ENCODE measurements around the gene MAD2L1BP. TPM values are rescaled to one million over a fixed set of nuclear protein-coding genes. Genes with fewer than 3 reads are reported as not detected.

Gene MAD2L1BP
- polyA plus RNA-seq, 1 donor: 29.5 TPM

DNA sequence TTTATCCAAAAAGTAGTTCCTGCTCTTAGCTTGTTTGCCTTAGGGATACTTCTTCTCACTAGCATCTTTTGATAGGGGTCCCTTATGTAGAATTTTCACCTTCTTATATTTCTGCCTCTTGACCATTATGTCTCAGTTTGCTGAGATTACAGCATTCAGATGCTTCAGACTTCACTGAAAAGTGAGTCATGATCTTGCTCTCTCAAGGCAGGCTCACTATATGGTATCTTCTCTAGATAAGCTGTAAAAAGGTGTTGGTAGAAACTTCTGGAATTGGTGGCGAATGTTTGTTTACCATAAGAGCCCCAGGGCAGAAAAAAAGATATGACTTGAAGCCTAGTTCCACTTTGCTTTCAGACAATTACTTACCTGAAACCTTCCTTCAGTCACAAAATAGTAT is 26.2 kb upstream of the MAD2L1BP start:
- Histone ChIP-seq H3K4me1 (ENCODE audit: control insufficient read depth, insufficient read depth, low read length) (no peaks in the 10 kb centered on the region), H3K36me3 (ENCODE audit: control insufficient read depth, insufficient read depth, low read length) (peaks cover 21% of the 10 kb centered on the region), H3K4me3 (ENCODE audit: low read length) (no peak overlapping the region), H3K27ac (ENCODE audit: low read length) (no peak overlapping the region), H3K27me3 (ENCODE audit: control insufficient read depth, insufficient read depth, low read length) (no peaks in the 10 kb centered on the region), H3K9me3 (ENCODE audit: control insufficient read depth, low read depth, low read length) (no peaks in the 10 kb centered on the region)
- no CpG with 5 or more reads among the region's 1 CpG for WGBS (ENCODE audit: insufficient coverage, low lambda C conversion rate)
- no peak for DNase-seq

- Histone ChIP-seq H3K9me3 (ENCODE audit: control insufficient read depth, low read depth, low read length) (no peaks in the 10 kb centered on the region), H3K36me3 (ENCODE audit: control insufficient read depth, insufficient read depth, low read length) (peaks cover 24% of the 10 kb centered on the region), H3K27ac (ENCODE audit: low read length) (no peak overlapping the region), H3K27me3 (ENCODE audit: control insufficient read depth, insufficient read depth, low read length) (no peaks in the 10 kb centered on the region), H3K4me1 (ENCODE audit: control insufficient read depth, insufficient read depth, low read length) (no peaks in the 10 kb centered on the region), H3K4me3 (ENCODE audit: low read length) (no peak overlapping the region)
- no peak for DNase-seq
- no CpG with 5 or more reads among the region's 5 CpGs for WGBS (ENCODE audit: insufficient coverage, low lambda C conversion rate)
Observed at GRCh38 chr6:43610431-43610830, 25.2 kb upstream of the MAD2L1BP start.

DNA sequence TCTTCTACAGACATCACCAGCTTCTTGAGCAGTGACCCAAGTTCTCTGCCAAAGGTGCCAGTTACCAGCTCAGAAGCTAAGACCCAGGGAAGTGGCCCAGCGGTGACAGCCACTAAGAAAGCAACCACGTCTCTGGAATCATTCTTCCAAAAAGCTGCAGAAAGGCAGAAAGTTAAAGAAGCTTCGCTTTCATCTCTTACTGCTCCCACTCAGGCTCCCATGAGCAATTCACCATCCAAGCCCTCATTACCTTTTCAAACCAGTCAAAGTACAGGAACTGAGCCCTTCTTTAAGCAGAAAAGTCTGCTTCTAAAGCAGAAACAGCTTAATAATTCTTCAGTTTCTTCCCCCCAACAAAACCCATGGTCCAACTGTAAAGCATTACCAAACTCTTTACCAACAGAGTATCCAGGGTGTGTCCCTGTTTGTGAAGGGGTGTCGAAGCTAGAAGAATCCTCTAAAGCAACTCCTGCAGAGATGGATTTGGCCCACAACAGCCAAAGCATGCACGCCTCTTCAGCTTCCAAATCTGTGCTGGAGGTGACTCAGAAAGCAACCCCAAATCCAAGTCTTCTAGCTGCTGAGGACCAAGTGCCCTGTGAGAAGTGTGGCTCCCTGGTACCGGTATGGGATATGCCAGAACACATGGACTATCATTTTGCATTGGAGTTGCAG is 21.8 kb upstream of the MAD2L1BP start:
- Histone ChIP-seq H3K4me3 (ENCODE audit: low read length) (no peak overlapping the region), H3K36me3 (ENCODE audit: control insufficient read depth, insufficient read depth, low read length) (peaks cover 24% of the 10 kb centered on the region), H3K4me1 (ENCODE audit: control insufficient read depth, insufficient read depth, low read length) (no peaks in the 10 kb centered on the region), H3K27ac (ENCODE audit: low read length) (no peak overlapping the region), H3K27me3 (ENCODE audit: control insufficient read depth, insufficient read depth, low read length) (no peaks in the 10 kb centered on the region), H3K9me3 (ENCODE audit: control insufficient read depth, low read depth, low read length) (no peaks in the 10 kb centered on the region)
- DNase-seq: no peak
- 100% methylated on average over 1 of the region's 6 CpGs for WGBS (ENCODE audit: insufficient coverage, low lambda C conversion rate)

DNA sequence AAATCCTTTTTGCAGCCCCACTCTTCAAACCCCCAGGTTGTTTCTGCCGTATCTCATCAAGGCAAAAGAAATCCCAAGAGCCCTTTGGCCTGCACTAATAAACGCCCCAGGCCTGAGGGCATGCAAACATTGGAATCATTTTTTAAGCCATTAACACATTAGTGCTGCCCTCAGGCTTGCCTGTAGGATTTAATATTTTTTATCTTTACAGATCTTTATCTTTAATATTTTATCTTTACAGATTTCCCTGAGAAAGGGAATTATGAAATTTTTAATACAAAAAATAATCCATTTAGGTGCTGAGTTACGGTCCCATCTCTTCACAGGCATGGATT is 21.3 kb upstream of the MAD2L1BP start:
- no peak overlapping the region for H3K27ac ChIP-seq (ENCODE audit: low read length)
- H3K27me3 ChIP-seq (ENCODE audit: control insufficient read depth, insufficient read depth, low read length): no peaks in the 10 kb centered on the region
- peaks cover 27% of the 10 kb centered on the region for H3K36me3 ChIP-seq (ENCODE audit: control insufficient read depth, insufficient read depth, low read length)
- no CpG with 5 or more reads among the region's 3 CpGs for WGBS (ENCODE audit: insufficient coverage, low lambda C conversion rate)
- no peaks in the 10 kb centered on the region for H3K4me1 ChIP-seq (ENCODE audit: control insufficient read depth, insufficient read depth, low read length)
- no peaks in the 10 kb centered on the region for H3K9me3 ChIP-seq (ENCODE audit: control insufficient read depth, low read depth, low read length)
- H3K4me3 ChIP-seq (ENCODE audit: low read length): no peak overlapping the region
- no peak for DNase-seq

- WGBS (ENCODE audit: insufficient coverage, low lambda C conversion rate): 100% methylated on average over 1 of the region's 9 CpGs
- no peaks in the 10 kb centered on the region for H3K9me3 ChIP-seq (ENCODE audit: control insufficient read depth, low read depth, low read length)
- H3K4me1 ChIP-seq (ENCODE audit: control insufficient read depth, insufficient read depth, low read length): no peaks in the 10 kb centered on the region
- no peak overlapping the region for H3K27ac ChIP-seq (ENCODE audit: low read length)
- peaks cover 37% of the 10 kb centered on the region for H3K36me3 ChIP-seq (ENCODE audit: control insufficient read depth, insufficient read depth, low read length)
- H3K27me3 ChIP-seq (ENCODE audit: control insufficient read depth, insufficient read depth, low read length): no peaks in the 10 kb centered on the region
- no peak for DNase-seq
- H3K4me3 ChIP-seq (ENCODE audit: low read length): no peak overlapping the region
Observed at GRCh38 chr6:43616725-43617472, 18.7 kb upstream of the MAD2L1BP start.

DNA sequence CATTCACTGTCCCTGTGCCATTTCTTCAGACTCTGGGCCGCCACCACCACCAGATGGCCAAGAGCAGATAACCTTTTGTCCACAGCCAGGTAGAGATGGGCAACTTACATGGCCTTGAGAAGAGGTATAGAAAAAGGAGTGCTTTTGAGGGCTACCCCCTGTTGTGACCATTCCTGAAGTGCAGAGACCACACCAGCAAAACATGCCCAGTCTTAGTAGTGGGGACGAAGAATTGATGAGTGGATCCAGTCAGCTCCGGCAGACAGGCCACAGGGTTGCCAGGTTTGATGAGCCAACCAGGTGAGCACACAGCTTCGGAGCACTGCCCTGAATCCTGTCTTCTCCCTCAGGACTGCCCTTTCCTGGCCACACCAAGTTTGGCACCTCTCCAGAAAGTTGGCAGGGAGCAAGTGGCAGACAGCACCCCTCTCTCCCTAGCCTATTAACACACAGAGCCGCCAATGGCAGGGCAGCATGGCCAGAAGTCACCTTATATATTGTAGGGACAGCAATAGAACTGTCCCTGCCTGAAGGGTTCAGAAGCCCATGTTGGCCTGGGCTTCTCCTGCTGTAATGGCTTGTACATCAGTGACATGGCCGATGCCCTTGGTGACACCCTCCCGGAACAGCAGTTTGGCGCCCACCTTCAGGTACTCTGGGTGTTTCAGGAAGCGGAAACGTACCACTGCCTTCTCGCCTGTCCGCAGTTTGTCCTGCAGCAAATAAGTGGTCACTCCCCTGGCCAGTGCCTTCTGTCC is 14.4 kb upstream of the MAD2L1BP start:
- no peak for DNase-seq
- WGBS (ENCODE audit: insufficient coverage, low lambda C conversion rate): no CpG with 5 or more reads among the region's 12 CpGs
- Histone ChIP-seq H3K9me3 (ENCODE audit: control insufficient read depth, low read depth, low read length) (no peaks in the 10 kb centered on the region), H3K4me3 (ENCODE audit: low read length) (no peak overlapping the region), H3K27me3 (ENCODE audit: control insufficient read depth, insufficient read depth, low read length) (no peaks in the 10 kb centered on the region), H3K4me1 (ENCODE audit: control insufficient read depth, insufficient read depth, low read length) (no peaks in the 10 kb centered on the region), H3K27ac (ENCODE audit: low read length) (no peak overlapping the region), H3K36me3 (ENCODE audit: control insufficient read depth, insufficient read depth, low read length) (peaks cover 59% of the 10 kb centered on the region)

DNA sequence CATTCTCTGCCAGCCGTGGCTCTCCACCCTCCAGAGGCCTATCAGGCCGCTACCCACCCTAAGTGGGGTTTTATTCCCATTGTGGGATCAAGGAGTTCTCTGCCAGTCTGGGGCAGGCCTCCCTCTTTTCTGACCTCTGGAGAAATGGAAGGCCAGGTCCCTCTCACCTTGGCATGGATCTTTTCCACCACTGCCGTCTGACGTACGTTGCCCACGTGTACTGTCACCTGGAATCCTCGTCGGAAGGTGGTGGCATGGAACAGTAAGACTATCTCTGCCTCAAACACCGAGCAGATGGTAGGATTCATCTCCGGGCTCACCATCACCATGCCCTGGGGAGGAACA is 13.8 kb upstream of the MAD2L1BP start:
- Histone ChIP-seq H3K27ac (ENCODE audit: low read length) (no peak overlapping the region), H3K9me3 (ENCODE audit: control insufficient read depth, low read depth, low read length) (no peaks in the 10 kb centered on the region), H3K36me3 (ENCODE audit: control insufficient read depth, insufficient read depth, low read length) (peaks cover 61% of the 10 kb centered on the region), H3K4me3 (ENCODE audit: low read length) (no peak overlapping the region), H3K4me1 (ENCODE audit: control insufficient read depth, insufficient read depth, low read length) (peaks cover 1% of the 10 kb centered on the region), H3K27me3 (ENCODE audit: control insufficient read depth, insufficient read depth, low read length) (no peaks in the 10 kb centered on the region)
- no peak for DNase-seq
- WGBS (ENCODE audit: insufficient coverage, low lambda C conversion rate): no CpG with 5 or more reads among the region's 10 CpGs

DNA sequence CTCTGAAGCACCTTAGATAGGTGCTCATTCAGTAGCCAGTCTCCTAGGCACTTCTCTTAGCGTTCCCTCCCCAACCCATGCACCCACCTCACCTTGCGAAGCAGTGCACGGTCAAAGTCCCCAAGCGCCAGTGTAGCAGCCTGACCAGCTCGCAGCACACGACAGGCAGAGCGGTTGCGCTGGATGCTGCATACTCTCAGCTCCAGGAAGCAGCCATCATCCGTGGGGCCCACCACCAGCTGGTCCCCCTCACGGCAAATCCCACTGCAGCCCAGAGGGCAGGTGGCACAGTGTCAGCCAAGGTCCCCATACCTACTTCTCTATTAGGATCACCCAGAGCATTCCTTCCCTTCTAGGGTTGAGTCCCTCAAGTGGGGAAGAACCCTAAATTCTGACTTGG is 13.1 kb upstream of the MAD2L1BP start:
- no peaks in the 10 kb centered on the region for H3K27me3 ChIP-seq (ENCODE audit: control insufficient read depth, insufficient read depth, low read length)
- no peaks in the 10 kb centered on the region for H3K9me3 ChIP-seq (ENCODE audit: control insufficient read depth, low read depth, low read length)
- DNase-seq: no peak
- peaks cover 61% of the 10 kb centered on the region for H3K36me3 ChIP-seq (ENCODE audit: control insufficient read depth, insufficient read depth, low read length)
- H3K4me1 ChIP-seq (ENCODE audit: control insufficient read depth, insufficient read depth, low read length): peaks cover 7% of the 10 kb centered on the region
- no CpG with 5 or more reads among the region's 10 CpGs for WGBS (ENCODE audit: insufficient coverage, low lambda C conversion rate)
- no peak overlapping the region for H3K4me3 ChIP-seq (ENCODE audit: low read length)
- H3K27ac ChIP-seq (ENCODE audit: low read length): no peak overlapping the region

GRCh38 chr6:43623880-43624785 is 11.5 kb upstream of the MAD2L1BP start:
- Histone ChIP-seq H3K27ac (ENCODE audit: low read length) (no peak overlapping the region), H3K4me3 (ENCODE audit: low read length) (no peak overlapping the region), H3K4me1 (ENCODE audit: control insufficient read depth, insufficient read depth, low read length) (peaks cover 12% of the 10 kb centered on the region), H3K27me3 (ENCODE audit: control insufficient read depth, insufficient read depth, low read length) (no peaks in the 10 kb centered on the region), H3K36me3 (ENCODE audit: control insufficient read depth, insufficient read depth, low read length) (peaks cover 58% of the 10 kb centered on the region), H3K9me3 (ENCODE audit: control insufficient read depth, low read depth, low read length) (no peaks in the 10 kb centered on the region)
- DNase-seq: no peak
- WGBS (ENCODE audit: insufficient coverage, low lambda C conversion rate): no CpG with 5 or more reads among the region's 12 CpGs

DNA sequence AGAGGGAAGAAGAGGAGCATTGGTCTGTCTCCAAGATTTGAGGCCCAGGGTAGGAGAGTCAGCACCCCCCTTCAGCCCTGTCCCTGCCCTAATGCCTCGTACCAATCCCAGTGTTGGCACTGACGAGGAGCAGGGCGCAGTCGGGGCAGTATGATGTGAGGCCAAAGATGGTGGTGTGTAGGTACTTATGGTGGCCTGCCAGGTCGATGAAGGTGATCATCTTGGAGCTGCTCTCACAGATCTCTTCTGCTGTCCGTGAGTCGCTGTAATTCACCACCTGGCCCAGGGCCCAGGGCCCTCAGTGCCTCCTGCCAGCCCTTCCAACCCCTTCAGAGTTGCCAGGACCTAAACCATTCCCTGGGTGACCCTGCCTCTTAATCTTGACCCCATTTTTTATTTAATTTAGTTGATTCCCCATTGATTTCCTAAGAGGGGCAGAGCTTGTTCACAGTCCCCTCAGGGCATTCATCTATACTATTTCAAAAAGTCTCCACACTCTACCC is 10.8 kb upstream of the MAD2L1BP start:
- Histone ChIP-seq H3K36me3 (ENCODE audit: control insufficient read depth, insufficient read depth, low read length) (peaks cover 57% of the 10 kb centered on the region), H3K4me3 (ENCODE audit: low read length) (no peak overlapping the region), H3K27me3 (ENCODE audit: control insufficient read depth, insufficient read depth, low read length) (no peaks in the 10 kb centered on the region), H3K4me1 (ENCODE audit: control insufficient read depth, insufficient read depth, low read length) (peaks cover 12% of the 10 kb centered on the region), H3K27ac (ENCODE audit: low read length) (no peak overlapping the region), H3K9me3 (ENCODE audit: control insufficient read depth, low read depth, low read length) (no peaks in the 10 kb centered on the region)
- DNase-seq: no peak
- WGBS (ENCODE audit: insufficient coverage, low lambda C conversion rate): no CpG with 5 or more reads among the region's 7 CpGs

All from large intestine (tissue), 3 donors.